ENCODE results near the gene RNF208. TPM values are rescaled to one million over a fixed set of nuclear protein-coding genes. Genes with fewer than 3 reads are reported as not detected.
"Not testable (repeated sequence)": the region's sequence is repeated elsewhere in the genome, so short reads cannot be mapped to it uniquely, and the experiment has no call there.

RNF208 gene
- total RNA-seq, 1 donor from 2014 or later: 5.8 TPM

DNA sequence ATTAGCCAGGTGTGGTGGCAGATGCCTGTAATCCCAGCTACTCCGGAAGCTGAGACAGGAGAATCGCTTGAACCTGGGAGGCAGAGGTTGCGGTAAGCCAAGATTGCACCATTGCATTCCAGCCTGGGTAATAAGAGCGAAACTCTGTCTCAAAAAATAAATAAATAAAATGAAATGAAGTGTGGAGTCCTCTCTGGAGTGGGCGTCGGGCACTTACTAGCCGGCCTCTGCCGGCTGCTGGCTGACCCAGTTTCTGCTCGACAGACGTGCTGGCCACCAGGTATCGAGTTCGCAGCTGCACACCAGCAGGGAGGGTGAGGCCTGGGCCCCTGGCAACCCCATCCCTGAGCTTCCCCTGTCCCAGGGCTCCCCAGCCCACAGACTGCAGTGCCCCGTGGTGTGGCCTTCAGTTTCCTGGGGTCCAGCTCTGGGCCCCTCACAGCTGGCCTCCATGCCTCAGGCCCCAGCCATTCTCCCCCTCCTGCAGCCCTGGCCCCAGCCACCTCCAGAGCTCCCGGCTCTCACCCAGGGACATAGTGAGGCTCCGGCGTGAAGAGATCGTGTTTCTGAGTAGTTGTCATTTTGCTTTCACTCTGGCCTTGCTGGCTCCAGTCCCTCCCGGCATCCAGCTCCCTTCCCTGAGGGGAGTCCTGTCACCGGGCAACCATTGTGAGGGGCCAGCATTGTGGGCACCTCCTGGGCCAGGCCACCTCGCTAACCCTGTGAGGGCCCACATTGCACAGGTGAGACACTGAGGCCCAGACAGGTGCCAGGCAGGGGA is 25.3 kb upstream of the RNF208 start:
- ATAC-seq (peak; percentile 49 to 55), DNase-seq (no peak)
- H3K27me3 ChIP-seq (ENCODE audit: low read depth): no peaks in the 10 kb centered on the region
- H3K4me1 ChIP-seq: peaks cover 21% of the 10 kb centered on the region
- intact Hi-C loops (cut with DNase I): no loop called here
- H3K36me3 ChIP-seq: peaks cover 16% of the 10 kb centered on the region
- H3K9me3 ChIP-seq: no peaks in the 10 kb centered on the region
- TF ChIP-seq, protein P1, sequence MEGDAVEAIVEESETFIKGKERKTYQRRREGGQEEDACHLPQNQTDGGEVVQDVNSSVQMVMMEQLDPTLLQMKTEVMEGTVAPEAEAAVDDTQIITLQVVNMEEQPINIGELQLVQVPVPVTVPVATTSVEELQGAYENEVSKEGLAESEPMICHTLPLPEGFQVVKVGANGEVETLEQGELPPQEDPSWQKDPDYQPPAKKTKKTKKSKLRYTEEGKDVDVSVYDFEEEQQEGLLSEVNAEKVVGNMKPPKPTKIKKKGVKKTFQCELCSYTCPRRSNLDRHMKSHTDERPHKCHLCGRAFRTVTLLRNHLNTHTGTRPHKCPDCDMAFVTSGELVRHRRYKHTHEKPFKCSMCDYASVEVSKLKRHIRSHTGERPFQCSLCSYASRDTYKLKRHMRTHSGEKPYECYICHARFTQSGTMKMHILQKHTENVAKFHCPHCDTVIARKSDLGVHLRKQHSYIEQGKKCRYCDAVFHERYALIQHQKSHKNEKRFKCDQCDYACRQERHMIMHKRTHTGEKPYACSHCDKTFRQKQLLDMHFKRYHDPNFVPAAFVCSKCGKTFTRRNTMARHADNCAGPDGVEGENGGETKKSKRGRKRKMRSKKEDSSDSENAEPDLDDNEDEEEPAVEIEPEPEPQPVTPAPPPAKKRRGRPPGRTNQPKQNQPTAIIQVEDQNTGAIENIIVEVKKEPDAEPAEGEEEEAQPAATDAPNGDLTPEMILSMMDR (IDR thresholded peaks at IDR 0.05): no peak
- no peak overlapping the region for H3K4me3 ChIP-seq
- peak overlapping the region; percentile 33 for H3K27ac ChIP-seq

GRCh38 chr9:137245450-137246421 is 23.7 kb upstream of the RNF208 start:
- H3K36me3 ChIP-seq: peaks cover 23% of the 10 kb centered on the region
- H3K4me1 ChIP-seq: peaks cover 28% of the 10 kb centered on the region
- H3K27ac ChIP-seq: no peak overlapping the region
- H3K4me3 ChIP-seq: no peak overlapping the region
- DNase-seq (no peak), ATAC-seq (no peak)
- H3K27me3 ChIP-seq (ENCODE audit: low read depth): no peaks in the 10 kb centered on the region
- TF ChIP-seq, protein P1 (IDR thresholded peaks at IDR 0.05): no peak
- intact Hi-C loops (cut with DNase I): no loop called here
- no peaks in the 10 kb centered on the region for H3K9me3 ChIP-seq

DNA sequence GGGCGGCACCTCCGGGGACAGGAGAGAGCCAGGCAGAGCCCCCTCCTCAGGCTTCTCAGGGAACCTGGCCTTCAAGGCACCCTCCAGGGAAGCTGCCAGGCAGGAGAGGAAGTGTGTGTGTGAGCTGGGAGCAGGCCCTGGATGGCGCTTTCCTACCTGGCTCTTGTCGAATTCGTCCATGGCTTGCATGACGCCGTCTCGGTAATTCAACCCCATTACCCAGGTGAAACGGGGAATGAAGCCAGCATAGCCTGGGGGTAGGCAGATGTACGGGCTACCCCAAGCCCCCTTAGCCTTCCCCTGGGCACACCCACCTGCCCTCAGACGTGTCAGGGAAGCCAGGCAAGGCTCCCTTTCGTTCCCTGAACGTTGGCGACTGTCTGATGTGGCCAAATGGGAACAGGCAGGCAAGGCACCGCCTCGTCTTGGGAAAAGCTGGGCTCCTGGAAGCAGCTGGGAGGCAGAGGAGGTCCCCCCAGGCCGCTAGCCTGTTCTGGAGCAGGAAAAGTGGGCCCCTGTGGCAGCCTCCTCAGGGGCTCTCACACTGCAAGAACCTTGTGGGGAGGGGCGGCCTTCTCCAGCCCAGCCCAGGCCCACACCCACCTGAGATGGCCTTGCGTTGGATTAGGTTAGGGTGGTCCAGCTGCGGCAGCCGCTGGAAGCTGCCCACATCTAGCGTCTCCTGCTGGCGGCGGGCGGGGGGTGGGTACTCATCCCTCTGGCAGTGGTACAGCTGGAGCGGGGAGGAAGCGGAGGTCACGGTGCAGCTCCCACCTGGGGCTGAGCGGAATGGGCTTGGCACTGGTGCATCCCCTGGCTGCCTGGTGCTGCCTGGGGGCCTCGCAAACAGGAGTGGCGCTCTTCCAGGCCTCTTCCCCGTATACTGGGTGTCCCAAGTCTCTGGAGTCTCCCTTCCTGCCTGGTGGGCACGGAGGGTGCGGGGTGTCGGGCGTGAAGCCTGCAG is 22.7 kb upstream of the RNF208 start:
- Histone ChIP-seq H3K4me3 (no peak overlapping the region), H3K4me1 (peaks cover 32% of the 10 kb centered on the region), H3K27ac (no peak overlapping the region), H3K9me3 (no peaks in the 10 kb centered on the region), H3K36me3 (peaks cover 23% of the 10 kb centered on the region), H3K27me3 (ENCODE audit: low read depth) (no peaks in the 10 kb centered on the region)
- DNase-seq: no peak
- TF ChIP-seq, protein P1 (IDR thresholded peaks at IDR 0.05): no peak
- ATAC-seq: no peak
- intact Hi-C loops (cut with DNase I): no loop called here

DNA sequence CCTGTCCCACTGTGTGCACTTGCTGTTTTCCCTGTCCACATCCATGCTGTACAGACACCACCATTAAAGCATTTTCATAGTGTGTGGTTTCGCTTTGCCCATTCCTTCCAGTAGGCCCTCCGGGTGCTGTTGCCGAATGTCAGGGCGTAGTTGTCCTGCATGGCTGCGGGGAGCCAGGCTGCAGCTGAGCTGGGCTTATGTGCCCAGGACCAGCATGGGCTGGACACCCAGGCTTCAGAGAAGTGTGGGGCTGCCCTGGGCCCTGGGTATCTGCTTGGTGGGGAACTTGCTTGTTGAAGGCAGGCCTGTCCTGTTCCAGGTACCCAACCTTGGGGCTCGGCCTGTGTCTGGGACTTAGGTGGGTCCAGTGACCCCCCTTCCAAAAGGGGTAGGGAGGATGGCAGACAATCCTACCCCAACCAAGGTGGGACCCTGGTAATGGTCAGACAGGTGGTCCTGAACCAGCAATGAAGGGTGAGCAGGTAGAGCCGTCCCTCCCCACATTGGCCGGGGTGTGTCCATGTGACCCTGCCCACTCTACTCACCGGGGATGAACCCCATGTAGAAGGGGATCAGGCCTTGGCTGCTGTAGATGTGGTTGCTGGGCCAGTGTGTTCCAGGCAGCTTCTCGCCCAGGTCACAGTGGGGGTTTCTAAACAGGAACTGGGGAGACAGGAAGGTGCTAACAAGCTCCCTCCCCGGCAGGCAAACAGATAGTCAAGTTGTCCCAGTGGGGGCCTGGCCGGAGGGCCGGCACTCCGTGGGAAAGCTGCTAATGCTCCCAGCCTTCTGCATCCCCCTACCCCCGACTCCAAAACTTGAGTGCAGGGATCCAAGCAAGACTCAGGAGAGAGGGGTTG is 21.8 kb upstream of the RNF208 start:
- ATAC-seq (no peak), DNase-seq (no peak)
- Histone ChIP-seq H3K4me1 (peaks cover 41% of the 10 kb centered on the region), H3K27me3 (ENCODE audit: low read depth) (no peaks in the 10 kb centered on the region), H3K9me3 (no peaks in the 10 kb centered on the region), H3K4me3 (no peak overlapping the region), H3K36me3 (peaks cover 23% of the 10 kb centered on the region), H3K27ac (no peak overlapping the region)
- TF ChIP-seq, protein P1 (IDR thresholded peaks at IDR 0.05): no peak
- intact Hi-C loops (cut with DNase I): no loop called here

DNA sequence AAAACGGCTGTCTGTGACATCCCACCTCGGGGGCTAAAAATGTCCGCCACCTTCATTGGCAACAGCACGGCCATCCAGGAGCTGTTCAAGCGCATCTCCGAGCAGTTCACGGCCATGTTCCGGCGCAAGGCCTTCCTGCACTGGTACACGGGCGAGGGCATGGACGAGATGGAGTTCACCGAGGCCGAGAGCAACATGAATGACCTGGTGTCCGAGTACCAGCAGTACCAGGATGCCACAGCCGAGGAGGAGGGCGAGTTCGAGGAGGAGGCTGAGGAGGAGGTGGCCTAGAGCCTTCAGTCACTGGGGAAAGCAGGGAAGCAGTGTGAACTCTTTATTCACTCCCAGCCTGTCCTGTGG is 21.2 kb upstream of the RNF208 start:
- H3K9me3 ChIP-seq; intact Hi-C loops (cut with DNase I); H3K27me3 ChIP-seq (ENCODE audit: low read depth); H3K4me3 ChIP-seq; DNase-seq; H3K27ac ChIP-seq; ATAC-seq: not testable (repeated sequence)
- Histone ChIP-seq H3K36me3 (peaks cover 23% of the 10 kb centered on the region), H3K4me1 (peaks cover 47% of the 10 kb centered on the region)

Data from lower lobe of right lung (tissue), 2 donors.